HCT116 (cell line): ENCODE measurements around the gene RASSF9. TPM values are rescaled to one million over a fixed set of nuclear protein-coding genes. Genes with fewer than 3 reads are reported as not detected.

Experiments used
- ATAC-seq: fragments of 200-7000 bp; cut with Tn5 transposase; 2 replicates; pipeline ENCODE4 v1.9.1; 2020; ENCODE audit warnings: mild to moderate bottlenecking, moderate library complexity
- BruUV-seq: library from RNA; stranded (reverse); fragments of 400-500 nt; replicated peaks from 2 replicates; lab custom pipeline; 2021; lab: Mats Ljungman, UMichigan
- CTCF ChIA-PET: fragments of 300-600 bp; sonication (Branson Sonifier 250); formaldehyde crosslinking; loops from one replicate; lab custom pipeline; 2021; ENCODE audit warnings: antibody characterized with exemption; lab: Charles Lee
- POLR2A ChIA-PET: fragments of 300-600, 350-600 bp; sonication (Branson Sonifier 250); formaldehyde crosslinking; loops from one replicate; lab custom pipeline; 2021; ENCODE audit warnings: antibody characterized with exemption; lab: Charles Lee
- RAD21 ChIA-PET, 2 experiments: fragments of 300-600 bp; sonication (Branson Sonifier 250); formaldehyde crosslinking; loops; one replicate each; lab custom pipeline; 2023; ENCODE audit warnings: low total read pairs in 2 of 2; ENCODE audit not compliant: uncharacterized antibody in 2 of 2, unreplicated experiment in 2 of 2, low non-redundant PET in 1 of 2; lab: Charles Lee
- DNase-seq: peaks from one replicate; pipeline ENCODE4 v3.0.0-alpha.2; 2010; ENCODE audit warnings: low read depth, low spot score
- H2AFZ ChIP-seq: fragments of 200-600 bp; shearing (Covaris generic), sonication (generic); 2 replicates; pipeline ENCODE4 v1.6.1; 2017; ENCODE audit warnings: low read depth, mixed run types, mixed read lengths, antibody characterized with exemption, low read length; ENCODE audit not compliant: poor library complexity, severe bottlenecking
- H3K27ac ChIP-seq: 2 replicates; pipeline ENCODE4 v1.5.1; 2012; ENCODE audit warnings: low read depth, low read length
- H3K27me3 ChIP-seq: fragments of 200-600 bp; sonication (generic); 2 replicates; pipeline ENCODE4 v1.6.1; 2016; ENCODE audit warnings: mixed run types, low read length, mixed read lengths; ENCODE audit not compliant: insufficient read depth
- H3K36me3 ChIP-seq, 2 experiments: fragments of 200-500 bp in 1 of 2; fragments of 200-600 bp in 1 of 2; sonication (Bioruptor generic) in 1 of 2; sonication (generic) in 1 of 2; 2 replicates each; pipeline versions ENCODE4 v1.5.1 to v1.6.1; 2014 to 2016; ENCODE audit warnings: low read length in 2 of 2, inconsistent platforms in 1 of 2, mixed read lengths in 1 of 2, mixed run types in 1 of 2; ENCODE audit not compliant: insufficient read depth in 2 of 2, control insufficient read depth in 1 of 2
- H3K4me1 ChIP-seq, 2 experiments: fragments of 200-600 bp in 1 of 2; sonication (generic) in 1 of 2; 2 replicates each; pipeline versions ENCODE4 v1.5.1 to v1.6.1; 2012 to 2017; ENCODE audit warnings: low read length in 2 of 2, inconsistent platforms in 1 of 2, mild to moderate bottlenecking in 1 of 2, mixed read lengths in 1 of 2, mixed run types in 1 of 2, moderate library complexity in 1 of 2; ENCODE audit not compliant: insufficient read depth in 2 of 2, control insufficient read depth in 1 of 2
- H3K4me2 ChIP-seq: fragments of 200-600 bp; sonication (generic); 2 replicates; pipeline ENCODE4 v1.6.1; 2017; ENCODE audit warnings: mixed run types, low read length, mixed read lengths
- H3K4me3 ChIP-seq, 2 experiments: fragments of 200-600 bp in 1 of 2; sonication (generic) in 1 of 2; replicated peaks in 1 of 2; 2 replicates each; pipeline ENCODE4 v1.5.1; 2011 to 2016; ENCODE audit warnings: low read length in 2 of 2, control low read depth in 1 of 2, low read depth in 1 of 2, mild to moderate bottlenecking in 1 of 2, mixed read lengths in 1 of 2, mixed run types in 1 of 2
- H3K79me2 ChIP-seq: fragments of 200-600 bp; sonication (generic); 2 replicates; pipeline ENCODE4 v1.6.1; 2017; ENCODE audit warnings: mild to moderate bottlenecking, mixed run types, low read length, moderate library complexity, mixed read lengths; ENCODE audit not compliant: insufficient read depth
- H3K9ac ChIP-seq: fragments of 200-600 bp; sonication (generic); 2 replicates; pipeline ENCODE4 v1.6.1; 2016; ENCODE audit warnings: low read length, mixed read lengths
- H3K9me2 ChIP-seq: fragments of 200-600 bp; sonication (generic), shearing (Covaris generic); 2 replicates; pipeline ENCODE4 v1.6.1; 2017; ENCODE audit warnings: mixed run types, mild to moderate bottlenecking, moderate library complexity; ENCODE audit not compliant: insufficient read depth
- H3K9me3 ChIP-seq, 2 experiments: fragments of 200-500 bp in 1 of 2; fragments of 200-600 bp in 1 of 2; sonication (Bioruptor generic) in 1 of 2; sonication (generic) in 1 of 2; 2 replicates each; pipeline ENCODE4 v1.6.1; 2014 to 2017; ENCODE audit warnings: low read length in 2 of 2, mixed read lengths in 2 of 2, inconsistent platforms in 1 of 2, low read depth in 1 of 2, mild to moderate bottlenecking in 1 of 2, mixed run types in 1 of 2, moderate library complexity in 1 of 2; ENCODE audit not compliant: control insufficient read depth in 1 of 2, insufficient read depth in 1 of 2
- H4K20me1 ChIP-seq: fragments of 200-600 bp; sonication (generic), shearing (Covaris generic); 2 replicates; pipeline ENCODE4 v1.6.1; 2017; ENCODE audit warnings: mixed run types, mild to moderate bottlenecking, moderate library complexity; ENCODE audit not compliant: insufficient read depth
- CBX3 ChIP-seq: IDR thresholded peaks from 2 replicates; pipeline ENCODE4 v1.6.1; 2012; ENCODE audit warnings: low read depth
- CEBPB ChIP-seq: IDR thresholded peaks from 2 replicates; pipeline ENCODE4 v1.6.1; 2012; ENCODE audit warnings: low read depth
- ELF1 ChIP-seq: IDR thresholded peaks from 2 replicates; pipeline ENCODE4 v1.6.1; 2012; ENCODE audit warnings: low read depth, borderline replicate concordance
- EZH2 ChIP-seq: fragments of 200-600 bp; sonication (generic); IDR thresholded peaks from 2 replicates; pipeline ENCODE4 v1.6.1; 2017; ENCODE audit warnings: antibody characterized with exemption, mixed run types
- EZH2phosphoT487 ChIP-seq: fragments of 200-600 bp; IDR thresholded peaks from 2 replicates; pipeline ENCODE4 v1.6.1; 2018; ENCODE audit warnings: antibody characterized with exemption, borderline replicate concordance
- FOSL1 ChIP-seq: IDR thresholded peaks from 2 replicates; pipeline ENCODE4 v1.6.1; 2012; ENCODE audit warnings: low read depth
- JUND ChIP-seq: IDR thresholded peaks from 2 replicates; pipeline ENCODE4 v1.6.1; 2012
- SP1 ChIP-seq: IDR thresholded peaks from 2 replicates; pipeline ENCODE4 v1.6.1; 2012; ENCODE audit warnings: low read depth
- TCF7L2 ChIP-seq: IDR thresholded peaks from 2 replicates; pipeline ENCODE4 v1.7.0; 2011; ENCODE audit warnings: borderline replicate concordance, inconsistent platforms; ENCODE audit not compliant: insufficient read depth, insufficient read length; ENCODE audit errors: extremely low read depth
- ZFX ChIP-seq: fragments of 450-650 bp; IDR thresholded peaks from 2 replicates; pipeline ENCODE4 v1.6.1; 2017
- ZNF274 ChIP-seq: fragments of 200-500 bp; sonication (Bioruptor generic); IDR thresholded peaks from 2 replicates; pipeline ENCODE4 v1.6.1; 2014; ENCODE audit warnings: mild to moderate bottlenecking, low read depth, low read length, inconsistent platforms
- intact Hi-C: fragments of 100-400 bp; cut with micrococcal nuclease; formaldehyde crosslinking; loops from 2 replicates; pipeline ENCODE4 v1.10.0; 2022
- total RNA-seq: library from RNA; stranded (reverse); gene quantifications from one replicate; pipeline ENCODE4 v1.2.1, GENCODE V29; 2021; ENCODE audit not compliant: unreplicated experiment
- TF ChIP-seq, protein P1 (sequence below): IDR thresholded peaks from 2 replicates; pipeline ENCODE4 v1.6.1; 2012; ENCODE audit warnings: low read depth
- TF ChIP-seq, protein P2 (sequence below): IDR thresholded peaks from 2 replicates; pipeline ENCODE4 v1.6.1; 2012

RASSF9 gene
- total RNA-seq, 1 experiment from 2014 or later: not detected

DNA sequence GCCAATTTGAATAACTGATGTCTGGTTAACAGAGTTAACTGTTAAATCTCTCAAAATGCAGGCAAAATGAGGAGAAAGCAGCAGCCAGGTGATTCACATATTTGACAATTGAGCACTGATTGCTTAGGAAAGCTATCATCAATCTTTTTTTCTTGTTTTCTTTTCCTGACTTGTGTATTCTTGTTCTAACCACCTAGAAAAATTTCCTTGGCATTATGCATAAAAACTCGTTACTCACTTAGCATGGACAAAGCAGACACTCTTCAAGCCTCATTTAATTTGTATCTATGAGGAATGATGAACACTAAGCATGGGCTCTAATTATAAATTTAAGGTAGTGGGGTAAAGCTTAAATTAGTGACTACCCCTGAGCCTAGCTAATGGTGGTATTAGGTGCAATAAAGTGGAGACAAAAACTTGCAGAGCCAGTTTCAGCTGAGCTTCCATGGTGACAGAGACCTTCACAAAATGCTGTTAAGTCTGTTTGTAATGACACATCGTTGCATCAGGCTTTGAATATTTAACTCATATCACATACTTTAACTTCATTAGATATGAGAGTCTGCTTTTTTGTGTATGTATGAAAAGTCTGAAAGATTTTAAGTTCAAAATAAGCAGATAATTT, 52.0 kb downstream of the RASSF9 start:
- DNase-seq: peak; percentile 33
- Histone ChIP-seq H3K9me2 (no peaks in the 10 kb centered on the region), H3K9ac (no peak overlapping the region), H4K20me1 (no peaks in the 10 kb centered on the region), H3K9me3 (no peaks in the 10 kb centered on the region), H3K79me2 (no peaks in the 10 kb centered on the region), H3K27ac (no peak overlapping the region)
- ChIA-PET POLR2A (no interaction called here), RAD21 (no interaction called here)
- no peak for ATAC-seq
- intact Hi-C loops: no loop called here
- no peak for TF ChIP-seq TCF7L2
- peak; percentile 56 for TF ChIP-seq SP1
- no peak for TF ChIP-seq ZNF274
- TF ChIP-seq EZH2phosphoT487: no peak
- no peak for TF ChIP-seq ELF1
- TF ChIP-seq FOSL1: 0 out of 2 replicates have a peak, but pooled peaks have one; percentile 10
- TF ChIP-seq, protein P1, sequence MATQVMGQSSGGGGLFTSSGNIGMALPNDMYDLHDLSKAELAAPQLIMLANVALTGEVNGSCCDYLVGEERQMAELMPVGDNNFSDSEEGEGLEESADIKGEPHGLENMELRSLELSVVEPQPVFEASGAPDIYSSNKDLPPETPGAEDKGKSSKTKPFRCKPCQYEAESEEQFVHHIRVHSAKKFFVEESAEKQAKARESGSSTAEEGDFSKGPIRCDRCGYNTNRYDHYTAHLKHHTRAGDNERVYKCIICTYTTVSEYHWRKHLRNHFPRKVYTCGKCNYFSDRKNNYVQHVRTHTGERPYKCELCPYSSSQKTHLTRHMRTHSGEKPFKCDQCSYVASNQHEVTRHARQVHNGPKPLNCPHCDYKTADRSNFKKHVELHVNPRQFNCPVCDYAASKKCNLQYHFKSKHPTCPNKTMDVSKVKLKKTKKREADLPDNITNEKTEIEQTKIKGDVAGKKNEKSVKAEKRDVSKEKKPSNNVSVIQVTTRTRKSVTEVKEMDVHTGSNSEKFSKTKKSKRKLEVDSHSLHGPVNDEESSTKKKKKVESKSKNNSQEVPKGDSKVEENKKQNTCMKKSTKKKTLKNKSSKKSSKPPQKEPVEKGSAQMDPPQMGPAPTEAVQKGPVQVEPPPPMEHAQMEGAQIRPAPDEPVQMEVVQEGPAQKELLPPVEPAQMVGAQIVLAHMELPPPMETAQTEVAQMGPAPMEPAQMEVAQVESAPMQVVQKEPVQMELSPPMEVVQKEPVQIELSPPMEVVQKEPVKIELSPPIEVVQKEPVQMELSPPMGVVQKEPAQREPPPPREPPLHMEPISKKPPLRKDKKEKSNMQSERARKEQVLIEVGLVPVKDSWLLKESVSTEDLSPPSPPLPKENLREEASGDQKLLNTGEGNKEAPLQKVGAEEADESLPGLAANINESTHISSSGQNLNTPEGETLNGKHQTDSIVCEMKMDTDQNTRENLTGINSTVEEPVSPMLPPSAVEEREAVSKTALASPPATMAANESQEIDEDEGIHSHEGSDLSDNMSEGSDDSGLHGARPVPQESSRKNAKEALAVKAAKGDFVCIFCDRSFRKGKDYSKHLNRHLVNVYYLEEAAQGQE: no peak
- TF ChIP-seq JUND: 0 out of 2 replicates have a peak, but pooled peaks have one; percentile 11
- TF ChIP-seq CEBPB: peak; percentile 56; the same call in 1 of the 2 replicates
- TF ChIP-seq ZFX: no peak
- TF ChIP-seq, protein P2, sequence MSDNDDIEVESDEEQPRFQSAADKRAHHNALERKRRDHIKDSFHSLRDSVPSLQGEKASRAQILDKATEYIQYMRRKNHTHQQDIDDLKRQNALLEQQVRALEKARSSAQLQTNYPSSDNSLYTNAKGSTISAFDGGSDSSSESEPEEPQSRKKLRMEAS: no peak
- no peak for TF ChIP-seq EZH2
- TF ChIP-seq CBX3: 0 out of 2 replicates have a peak, but pooled peaks have one; percentile 38
- TF ChIP-seq, all 23 proteins: peak for 5
- 0 out of 2 replicates have a peak overlapping the region, but pooled peaks have one; percentile 3 for H3K4me2 ChIP-seq
- H3K4me1 ChIP-seq: peaks cover 2 to 19% of the 10 kb centered on the region in 2 experiments; a peak in 2 of 4 replicates
- no peak overlapping the region for H3K4me3 ChIP-seq
- CTCF ChIA-PET: no interaction called here
- no peaks in the 10 kb centered on the region for H3K27me3 ChIP-seq
- no TSS peak for BruUV-seq
- H2AFZ ChIP-seq: peak overlapping the region; percentile 30
- no peaks in the 10 kb centered on the region for H3K36me3 ChIP-seq
